Mesenchymal stem cell (in vitro differentiated cells and primary cell): ENCODE data around the gene C1QTNF5.

Experiments
- DNase-seq: peaks from one replicate; pipeline ENCODE4 v3.0.0-alpha.2; 2013
- H2AFZ ChIP-seq: one replicate; pipeline ENCODE4 v1.6.1; 2013; ENCODE audit warnings: low read depth, mild to moderate bottlenecking, control low read depth, inconsistent platforms, low read length, moderate library complexity
- H2AK5ac ChIP-seq: 2 replicates; pipeline ENCODE4 v1.6.1; 2013; ENCODE audit warnings: low read length, moderate library complexity, mild to moderate bottlenecking, inconsistent platforms; ENCODE audit not compliant: severe bottlenecking
- H2BK120ac ChIP-seq: one replicate; pipeline ENCODE4 v1.6.1; 2013; ENCODE audit warnings: low read depth, mild to moderate bottlenecking, inconsistent platforms, low read length, moderate library complexity
- H2BK12ac ChIP-seq, 2 experiments: one replicate each; pipeline ENCODE4 v1.6.1; 2013; ENCODE audit warnings: inconsistent platforms in 2 of 2, low read length in 2 of 2, mild to moderate bottlenecking in 2 of 2, moderate library complexity in 2 of 2, control low read depth in 1 of 2
- H2BK15ac ChIP-seq: one replicate; pipeline ENCODE4 v1.6.1; 2013; ENCODE audit warnings: mild to moderate bottlenecking, low read depth, inconsistent platforms; ENCODE audit not compliant: poor library complexity, severe bottlenecking
- H2BK5ac ChIP-seq: 2 replicates; pipeline ENCODE4 v1.6.1; 2013; ENCODE audit warnings: low read depth, mild to moderate bottlenecking, low read length, control low read depth, inconsistent platforms; ENCODE audit not compliant: poor library complexity, severe bottlenecking
- H3K14ac ChIP-seq, 2 experiments: one replicate each; pipeline ENCODE4 v1.6.1; 2013; ENCODE audit warnings: inconsistent platforms in 2 of 2, low read length in 2 of 2, control low read depth in 1 of 2, mild to moderate bottlenecking in 1 of 2, moderate library complexity in 1 of 2
- H3K18ac ChIP-seq, 2 experiments: one replicate each; pipeline ENCODE4 v1.6.1; 2013; ENCODE audit warnings: inconsistent platforms in 2 of 2, low read length in 2 of 2, control low read depth in 1 of 2, low read depth in 1 of 2, mild to moderate bottlenecking in 1 of 2
- H3K23ac ChIP-seq, 2 experiments: one replicate each; pipeline ENCODE4 v1.6.1; 2013; ENCODE audit warnings: inconsistent platforms in 2 of 2, low read length in 2 of 2, mild to moderate bottlenecking in 2 of 2, moderate library complexity in 2 of 2, control low read depth in 1 of 2
- H3K27ac ChIP-seq: 2 replicates; pipeline ENCODE4 v1.5.1; 2013; ENCODE audit warnings: mild to moderate bottlenecking, moderate library complexity, low read length, control low read depth, inconsistent platforms; ENCODE audit not compliant: poor library complexity, severe bottlenecking
- H3K27me3 ChIP-seq, 2 experiments: 2 replicates each; pipeline versions ENCODE4 v1.6.1 to v1.7.0; 2013; ENCODE audit warnings: low read length in 2 of 2, mild to moderate bottlenecking in 2 of 2, moderate library complexity in 2 of 2, control low read depth in 1 of 2, inconsistent platforms in 1 of 2; ENCODE audit not compliant: control insufficient read depth in 1 of 2, insufficient read depth in 1 of 2
- H3K36me3 ChIP-seq, 2 experiments: 2 replicates each; pipeline versions ENCODE4 v1.6.1 to v1.7.0; 2013; ENCODE audit warnings: low read length in 2 of 2, control low read depth in 1 of 2, inconsistent platforms in 1 of 2, low read depth in 1 of 2, mild to moderate bottlenecking in 1 of 2; ENCODE audit not compliant: insufficient read depth in 2 of 2, control insufficient read depth in 1 of 2
- H3K4ac ChIP-seq, 2 experiments: one replicate each; pipeline ENCODE4 v1.6.1; 2013; ENCODE audit warnings: inconsistent platforms in 2 of 2, low read length in 2 of 2, mild to moderate bottlenecking in 2 of 2, moderate library complexity in 2 of 2, control low read depth in 1 of 2, low read depth in 1 of 2
- H3K4me1 ChIP-seq: 2 replicates; pipeline ENCODE4 v1.6.1; 2013; ENCODE audit warnings: low read depth, low read length, control low read depth; ENCODE audit not compliant: control insufficient read depth, insufficient read depth
- H3K4me2 ChIP-seq: 2 replicates; pipeline ENCODE4 v1.6.1; 2013; ENCODE audit warnings: low read length, mild to moderate bottlenecking, inconsistent platforms; ENCODE audit not compliant: poor library complexity, severe bottlenecking
- H3K4me3 ChIP-seq, 2 experiments: 2 replicates each; pipeline versions ENCODE4 v1.5.1 to v1.7.0; 2013; ENCODE audit warnings: low read length in 2 of 2, mild to moderate bottlenecking in 2 of 2, control low read depth in 1 of 2, low read depth in 1 of 2; ENCODE audit not compliant: insufficient read depth in 1 of 2
- H3K79me1 ChIP-seq: replicated peaks from 2 replicates; pipeline ENCODE4 v1.6.1; 2013; ENCODE audit warnings: mild to moderate bottlenecking, control low read depth, low read length, inconsistent platforms; ENCODE audit not compliant: poor library complexity, severe bottlenecking
- H3K9ac ChIP-seq: 2 replicates; pipeline ENCODE4 v1.7.0; 2013; ENCODE audit warnings: mild to moderate bottlenecking, low read length, moderate library complexity
- H3K9me3 ChIP-seq: 2 replicates; pipeline ENCODE4 v1.7.0; 2013; ENCODE audit warnings: mild to moderate bottlenecking, low read length; ENCODE audit not compliant: control insufficient read depth
- H4K8ac ChIP-seq: one replicate; pipeline ENCODE4 v1.6.1; 2013; ENCODE audit warnings: inconsistent platforms, mild to moderate bottlenecking, low read length, moderate library complexity
- H4K91ac ChIP-seq: one replicate; pipeline ENCODE4 v1.6.1; 2013; ENCODE audit warnings: mild to moderate bottlenecking, low read length, inconsistent platforms
- whole genome bisulfite sequencing: methylation state at CpG from one replicate; pipeline ENCODE4 v1.1.7; 2013; ENCODE audit warnings: mixed read lengths; 5-methylcytosine and 5-hydroxymethylcytosine counted together

C1QTNF5 gene

DNA sequence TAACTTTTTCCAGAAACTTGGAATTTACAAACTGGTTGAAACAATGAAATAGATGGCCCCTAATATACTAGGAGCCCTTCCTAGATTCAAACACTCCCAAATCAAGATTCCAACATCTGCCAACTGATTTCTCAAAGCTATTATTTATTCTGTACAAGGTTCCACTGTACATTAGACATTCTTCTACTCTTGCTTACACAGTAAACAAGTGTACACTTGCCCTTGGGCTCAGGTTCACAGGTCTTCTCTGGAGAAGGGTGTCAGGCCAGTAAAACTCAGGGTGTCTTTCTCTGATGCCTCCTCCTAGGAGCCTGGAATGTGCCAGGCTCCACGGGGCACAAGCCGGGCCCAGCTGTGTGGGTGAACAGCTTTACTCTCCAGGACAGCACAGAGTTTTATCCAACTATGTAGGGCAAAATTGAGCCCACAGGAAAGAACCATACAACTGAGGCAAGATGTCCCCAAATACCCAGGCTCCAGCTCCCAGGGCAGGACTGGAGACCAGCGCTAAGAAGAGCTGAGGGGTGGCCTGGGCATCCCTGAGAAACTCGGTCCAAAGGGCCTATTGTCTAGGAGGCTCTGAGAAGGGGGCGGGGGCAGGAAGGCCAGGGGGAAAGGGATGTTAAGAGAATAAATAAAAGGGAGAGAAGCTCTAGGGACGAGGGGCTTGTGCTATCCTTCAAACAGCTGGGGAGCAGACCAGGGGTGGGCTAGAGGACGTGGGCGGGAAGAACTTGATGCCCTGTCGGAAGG lies 14.6 kb upstream of the C1QTNF5 start:
- 73% methylated on average over 9 of the region's 9 CpGs for WGBS
- no peak overlapping the region for H3K4ac ChIP-seq
- no peak overlapping the region for H3K23ac ChIP-seq
- no peak overlapping the region for H3K4me3 ChIP-seq
- peaks cover 9% of the 10 kb centered on the region for H3K4me1 ChIP-seq
- H3K27ac ChIP-seq, result no peak overlapping the region
- H3K18ac ChIP-seq, result no peak overlapping the region
- no peak for DNase-seq
- no peak overlapping the region for H3K14ac ChIP-seq
- no peaks in the 10 kb centered on the region for H3K9me3 ChIP-seq
- H2AK5ac ChIP-seq, result no peak overlapping the region
- no peak overlapping the region for H2BK5ac ChIP-seq
- H3K79me1 ChIP-seq, result no peaks in the 10 kb centered on the region
- peak overlapping the region; percentile 62 for H2BK15ac ChIP-seq
- no peak overlapping the region for H3K4me2 ChIP-seq
- H3K9ac ChIP-seq, result no peak overlapping the region
- no peak overlapping the region for H2AFZ ChIP-seq
- no peak overlapping the region for H2BK12ac ChIP-seq
- H3K36me3 ChIP-seq, result no peaks in the 10 kb centered on the region
- H4K91ac ChIP-seq, result no peak overlapping the region
- H2BK120ac ChIP-seq, result no peak overlapping the region
- peaks cover 41 to 53% of the 10 kb centered on the region in 2 experiments for H3K27me3 ChIP-seq
- H4K8ac ChIP-seq, result no peak overlapping the region

- H2BK12ac ChIP-seq, result no peak overlapping the region
- WGBS, result 38% methylated on average over 4 of the region's 4 CpGs
These were observed 12.2 kb upstream of the C1QTNF5 start for GRCh38 chr11:119352857-119353260.

DNA sequence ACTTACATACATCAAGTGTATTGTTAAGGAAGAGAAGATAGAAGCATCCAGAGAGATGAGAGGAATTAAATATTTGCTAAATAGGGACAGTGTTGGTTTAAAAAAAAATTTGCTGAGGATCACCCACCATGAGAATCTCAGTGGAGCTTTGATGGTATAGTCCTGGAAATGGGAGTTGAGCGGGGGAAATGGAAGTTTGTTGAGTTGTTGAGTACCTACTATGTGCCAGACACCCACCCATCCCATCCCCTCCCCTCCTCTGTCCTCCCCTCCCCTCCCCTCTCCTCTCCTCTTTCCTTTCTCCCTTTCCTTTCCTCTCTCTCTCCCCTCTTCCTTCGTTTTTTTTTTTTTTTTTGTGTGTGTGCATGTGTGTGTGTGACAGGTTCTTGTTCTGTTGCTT lies 10.5 kb upstream of the C1QTNF5 start:
- Histone ChIP-seq H3K4me1 (peaks cover 1% of the 10 kb centered on the region), H3K4me2 (no peak overlapping the region), H3K79me1 (no peaks in the 10 kb centered on the region), H4K8ac (no peak overlapping the region), H2BK12ac (no peak overlapping the region), H2AFZ (no peak overlapping the region), H2BK15ac (no peak overlapping the region), H2BK120ac (no peak overlapping the region), H3K9me3 (no peaks in the 10 kb centered on the region), H2BK5ac (no peak overlapping the region), H4K91ac (no peak overlapping the region), H2AK5ac (no peak overlapping the region), H3K4me3 (no peak overlapping the region), H3K23ac (no peak overlapping the region), H3K36me3 (no peaks in the 10 kb centered on the region), H3K4ac (no peak overlapping the region), H3K14ac (no peak overlapping the region), H3K27ac (no peak overlapping the region), H3K9ac (no peak overlapping the region), H3K18ac (no peak overlapping the region), H3K27me3 (peaks cover 37 to 59% of the 10 kb centered on the region in 2 experiments)
- WGBS, result no CpG with 5 or more reads among the region's 2 CpGs
- no peak for DNase-seq

More at GRCh38 chr11:119352857-119353260, 12.2 kb upstream of the C1QTNF5 start:
- Histone ChIP-seq H3K27ac (no peak overlapping the region), H3K79me1 (no peaks in the 10 kb centered on the region), H3K27me3 (peaks cover 43 to 51% of the 10 kb centered on the region in 2 experiments), H2AFZ (no peak overlapping the region), H3K14ac (no peak overlapping the region), H2BK15ac (no peak overlapping the region), H2AK5ac (no peak overlapping the region), H3K4me2 (no peak overlapping the region), H3K18ac (no peak overlapping the region), H4K8ac (no peak overlapping the region), H3K23ac (no peak overlapping the region), H4K91ac (no peak overlapping the region), H3K4ac (no peak overlapping the region), H3K9ac (no peak overlapping the region), H3K9me3 (no peaks in the 10 kb centered on the region), H2BK5ac (no peak overlapping the region), H2BK120ac (no peak overlapping the region), H3K4me1 (peaks cover 7% of the 10 kb centered on the region), H3K4me3 (no peak overlapping the region), H3K36me3 (no peaks in the 10 kb centered on the region)
- DNase-seq, result peak; percentile 48

DNA sequence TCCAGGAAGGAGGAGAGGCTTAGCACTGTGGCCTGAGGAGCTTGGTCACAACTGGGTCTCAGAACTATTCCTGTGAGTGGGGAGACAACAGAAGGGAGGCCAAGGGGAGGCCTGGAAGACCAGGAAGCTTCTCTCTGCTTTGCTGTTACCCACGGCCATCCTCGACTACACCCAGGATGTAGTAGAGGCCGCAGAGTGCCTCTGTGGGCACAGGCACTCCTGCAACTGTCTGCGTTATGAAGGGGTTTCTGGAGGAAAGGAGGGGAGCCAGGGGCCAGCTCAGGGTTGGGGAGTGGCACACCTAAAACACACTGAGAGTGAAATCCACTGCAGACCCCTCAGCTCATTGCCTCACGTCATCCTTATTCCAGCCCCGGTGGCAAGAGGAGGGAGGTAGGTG lies 9.6 kb upstream of the C1QTNF5 start:
- no peak overlapping the region for H2BK5ac ChIP-seq
- DNase-seq, result no peak
- no peak overlapping the region for H3K27ac ChIP-seq
- no peak overlapping the region for H3K14ac ChIP-seq
- H2BK15ac ChIP-seq, result no peak overlapping the region
- H4K8ac ChIP-seq, result no peak overlapping the region
- no peaks in the 10 kb centered on the region for H3K79me1 ChIP-seq
- 79% methylated on average over 6 of the region's 6 CpGs for WGBS
- no peaks in the 10 kb centered on the region for H3K9me3 ChIP-seq
- H3K4me2 ChIP-seq, result no peak overlapping the region
- no peak overlapping the region for H2AK5ac ChIP-seq
- H3K36me3 ChIP-seq, result no peaks in the 10 kb centered on the region
- H2AFZ ChIP-seq, result no peak overlapping the region
- no peak overlapping the region for H3K4ac ChIP-seq
- H2BK120ac ChIP-seq, result no peak overlapping the region
- peaks cover 34 to 60% of the 10 kb centered on the region in 2 experiments for H3K27me3 ChIP-seq
- H3K4me1 ChIP-seq, result no peaks in the 10 kb centered on the region
- no peak overlapping the region for H2BK12ac ChIP-seq
- no peak overlapping the region for H3K23ac ChIP-seq
- no peak overlapping the region for H3K9ac ChIP-seq
- no peak overlapping the region for H3K18ac ChIP-seq
- H3K4me3 ChIP-seq, result no peak overlapping the region
- no peak overlapping the region for H4K91ac ChIP-seq
